ENCODE measurements around the gene AOPEP.

DNA sequence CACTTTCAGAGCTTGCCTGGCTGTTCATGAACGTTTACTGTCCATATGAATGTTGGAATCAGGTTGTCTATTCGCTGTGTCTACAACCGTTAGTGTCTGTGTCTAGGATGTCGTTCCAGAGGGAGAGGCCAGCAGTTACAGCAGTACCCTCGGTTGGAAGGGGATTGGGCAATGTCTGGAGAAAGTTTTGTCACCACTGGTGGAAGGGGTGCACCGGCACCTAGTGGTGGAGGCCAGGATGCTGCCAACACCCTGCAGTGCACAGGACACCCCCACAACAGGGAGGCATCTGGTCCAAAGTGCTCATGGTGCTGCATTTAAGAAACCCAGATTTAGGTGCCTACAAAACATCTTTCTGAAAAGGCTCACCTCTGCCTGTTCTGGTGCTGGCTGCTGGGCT is 370.3 kb downstream of the AOPEP start:
- TF ChIP-seq, protein P1, sequence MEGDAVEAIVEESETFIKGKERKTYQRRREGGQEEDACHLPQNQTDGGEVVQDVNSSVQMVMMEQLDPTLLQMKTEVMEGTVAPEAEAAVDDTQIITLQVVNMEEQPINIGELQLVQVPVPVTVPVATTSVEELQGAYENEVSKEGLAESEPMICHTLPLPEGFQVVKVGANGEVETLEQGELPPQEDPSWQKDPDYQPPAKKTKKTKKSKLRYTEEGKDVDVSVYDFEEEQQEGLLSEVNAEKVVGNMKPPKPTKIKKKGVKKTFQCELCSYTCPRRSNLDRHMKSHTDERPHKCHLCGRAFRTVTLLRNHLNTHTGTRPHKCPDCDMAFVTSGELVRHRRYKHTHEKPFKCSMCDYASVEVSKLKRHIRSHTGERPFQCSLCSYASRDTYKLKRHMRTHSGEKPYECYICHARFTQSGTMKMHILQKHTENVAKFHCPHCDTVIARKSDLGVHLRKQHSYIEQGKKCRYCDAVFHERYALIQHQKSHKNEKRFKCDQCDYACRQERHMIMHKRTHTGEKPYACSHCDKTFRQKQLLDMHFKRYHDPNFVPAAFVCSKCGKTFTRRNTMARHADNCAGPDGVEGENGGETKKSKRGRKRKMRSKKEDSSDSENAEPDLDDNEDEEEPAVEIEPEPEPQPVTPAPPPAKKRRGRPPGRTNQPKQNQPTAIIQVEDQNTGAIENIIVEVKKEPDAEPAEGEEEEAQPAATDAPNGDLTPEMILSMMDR (IDR thresholded peaks at IDR 0.05), result no peak
- TF ChIP-seq POLR2A (IDR thresholded peaks at IDR 0.05), result no peak

All from uterus (tissue), 2 donors.